Suppressor macrophage (primary cell): ENCODE data around the gene CD40.

Source experiments
- DNase-seq, 4 experiments: peaks; one replicate each; pipeline ENCODE4 v3.0.0-alpha.2; 2020 to 2022

The CD40 gene

GRCh38 chr20:46123482-46124245, 5.5 kb downstream of the CD40 start:
- no peak for DNase-seq

GRCh38 chr20:46126440-46127056, 8.4 kb downstream of the CD40 start:
- no peak for DNase-seq

- no peak for DNase-seq
Measured at GRCh38 chr20:46127396-46128010, 9.4 kb downstream of the CD40 start.

GRCh38 chr20:46128310-46129151, 10.4 kb downstream of the CD40 start:
- DNase-seq: peak in 3 of 4 experiments; percentile 6 to 52 (median 40)

- no peak for DNase-seq
Measured at GRCh38 chr20:46129955-46130481, 11.9 kb downstream of the CD40 start.

GRCh38 chr20:46130534-46130933, 12.4 kb downstream of the CD40 start:
- no peak for DNase-seq

GRCh38 chr20:46131396-46131795, 13.3 kb downstream of the CD40 start:
- DNase-seq: no peak

- peak; percentile 70 to 87 (median 81) for DNase-seq
Measured at GRCh38 chr20:46132705-46133120, 14.6 kb downstream of the CD40 start.

- no peak for DNase-seq
Measured at GRCh38 chr20:46133886-46134654, 16.0 kb downstream of the CD40 start.

- no peak for DNase-seq
Measured at GRCh38 chr20:46134716-46135115, 16.6 kb downstream of the CD40 start.

GRCh38 chr20:46135856-46136633, 17.9 kb downstream of the CD40 start:
- no peak for DNase-seq

GRCh38 chr20:46137816-46138215, 19.7 kb downstream of the CD40 start:
- no peak for DNase-seq

- no peak for DNase-seq
Measured at GRCh38 chr20:46139266-46139889, 21.3 kb downstream of the CD40 start.

- DNase-seq: no peak
Measured at GRCh38 chr20:46139908-46140482, 21.9 kb downstream of the CD40 start.

- no peak for DNase-seq
Measured at GRCh38 chr20:46142124-46142523, 24.0 kb downstream of the CD40 start.

GRCh38 chr20:46144432-46145025, 26.4 kb downstream of the CD40 start:
- no peak for DNase-seq

GRCh38 chr20:46145713-46146112, 27.6 kb downstream of the CD40 start:
- DNase-seq: no peak

GRCh38 chr20:46148313-46149208, 30.4 kb downstream of the CD40 start:
- no peak for DNase-seq

GRCh38 chr20:46150943-46151342, 32.8 kb downstream of the CD40 start:
- DNase-seq: no peak
